DMS153 (cell line): ENCODE results near the gene EFHD2.

Experiments used
- DNase-seq: peaks from one replicate; lab custom pipeline; 2025; lab: John Stamatoyannopoulos, UW

EFHD2 gene

GRCh38 chr1:15476927-15477326 lies 67.2 kb downstream of the EFHD2 start:
- no peak for DNase-seq

- no peak for DNase-seq
Observed at GRCh38 chr1:15477646-15478212, 68.0 kb downstream of the EFHD2 start.
